Measurements from ENCODE around the gene COA7. TPM values are rescaled to one million over a fixed set of nuclear protein-coding genes. Genes with fewer than 3 reads are reported as not detected.

COA7 gene
- total RNA-seq, 2 donors from 2014 or later, result 23.5 to 29.9 TPM

DNA sequence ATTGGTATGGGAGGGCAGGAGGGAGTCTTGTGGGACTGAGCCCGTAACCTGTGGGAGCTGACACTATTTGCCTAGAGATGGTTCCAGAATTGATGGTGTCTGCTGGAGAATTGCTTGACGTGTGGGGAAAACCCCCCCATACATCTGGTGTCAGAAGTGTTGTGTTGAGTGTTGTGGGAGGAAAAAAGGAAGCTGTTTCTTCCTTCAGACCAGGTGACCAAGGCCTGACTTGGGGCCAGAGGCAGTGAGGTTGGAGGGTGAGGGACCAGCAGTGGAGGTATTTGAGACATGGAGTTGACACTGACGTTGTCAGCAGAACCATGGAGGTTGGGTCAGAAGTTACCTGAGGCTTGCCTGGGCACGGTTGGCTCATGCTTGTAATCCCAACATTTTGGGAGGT lies 56.8 kb downstream of the COA7 start:
- H3K4me3 Mint-ChIP-seq, result no peak overlapping the region
- no peaks in the 10 kb centered on the region for H3K9me3 Mint-ChIP-seq
- no peaks in the 10 kb centered on the region for H3K36me3 Mint-ChIP-seq (ENCODE audit: low read depth)
- H3K27ac Mint-ChIP-seq, result no peak overlapping the region
- Histone ChIP-seq H3K4me3 (ENCODE audit: low read length) (no peak overlapping the region), H3K36me3 (ENCODE audit: control insufficient read depth, insufficient read depth, low read length) (no peaks in the 10 kb centered on the region), H3K9ac (ENCODE audit: extremely low read depth, low read length, poor library complexity, severe bottlenecking) (no peak overlapping the region), H3K9me3 (ENCODE audit: control insufficient read depth, low read length) (no peaks in the 10 kb centered on the region), H3K27ac (ENCODE audit: low read depth, low read length) (no peak overlapping the region), H3K27me3 (ENCODE audit: control insufficient read depth, insufficient read depth, low read length, poor library complexity, severe bottlenecking) (no peaks in the 10 kb centered on the region), H3K4me1 (ENCODE audit: control insufficient read depth, insufficient read depth, low read length) (peaks cover 5% of the 10 kb centered on the region)
- TF ChIP-seq, protein P1, sequence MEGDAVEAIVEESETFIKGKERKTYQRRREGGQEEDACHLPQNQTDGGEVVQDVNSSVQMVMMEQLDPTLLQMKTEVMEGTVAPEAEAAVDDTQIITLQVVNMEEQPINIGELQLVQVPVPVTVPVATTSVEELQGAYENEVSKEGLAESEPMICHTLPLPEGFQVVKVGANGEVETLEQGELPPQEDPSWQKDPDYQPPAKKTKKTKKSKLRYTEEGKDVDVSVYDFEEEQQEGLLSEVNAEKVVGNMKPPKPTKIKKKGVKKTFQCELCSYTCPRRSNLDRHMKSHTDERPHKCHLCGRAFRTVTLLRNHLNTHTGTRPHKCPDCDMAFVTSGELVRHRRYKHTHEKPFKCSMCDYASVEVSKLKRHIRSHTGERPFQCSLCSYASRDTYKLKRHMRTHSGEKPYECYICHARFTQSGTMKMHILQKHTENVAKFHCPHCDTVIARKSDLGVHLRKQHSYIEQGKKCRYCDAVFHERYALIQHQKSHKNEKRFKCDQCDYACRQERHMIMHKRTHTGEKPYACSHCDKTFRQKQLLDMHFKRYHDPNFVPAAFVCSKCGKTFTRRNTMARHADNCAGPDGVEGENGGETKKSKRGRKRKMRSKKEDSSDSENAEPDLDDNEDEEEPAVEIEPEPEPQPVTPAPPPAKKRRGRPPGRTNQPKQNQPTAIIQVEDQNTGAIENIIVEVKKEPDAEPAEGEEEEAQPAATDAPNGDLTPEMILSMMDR (conservative IDR thresholded peaks at IDR 0.05), result no peak
- 83 to 98% methylated on average over 1 to 4 of the region's 4 CpGs for WGBS, 2 experiments (ENCODE audit: insufficient coverage in 1 of 2, insufficient read length in 1 of 2)
- DNase-seq, result no peak
- peaks cover 7% of the 10 kb centered on the region for H3K27me3 Mint-ChIP-seq (ENCODE audit: insufficient read depth)
- peaks cover 27% of the 10 kb centered on the region for H3K4me1 Mint-ChIP-seq

- Histone ChIP-seq H3K9me3 (ENCODE audit: control insufficient read depth, low read length) (no peaks in the 10 kb centered on the region), H3K9ac (ENCODE audit: extremely low read depth, low read length, poor library complexity, severe bottlenecking) (no peak overlapping the region), H3K27ac (ENCODE audit: low read depth, low read length) (no peak overlapping the region), H3K4me3 (ENCODE audit: low read length) (no peak overlapping the region), H3K4me1 (ENCODE audit: control insufficient read depth, insufficient read depth, low read length) (peaks cover 5% of the 10 kb centered on the region), H3K36me3 (ENCODE audit: control insufficient read depth, insufficient read depth, low read length) (no peaks in the 10 kb centered on the region), H3K27me3 (ENCODE audit: control insufficient read depth, insufficient read depth, low read length, poor library complexity, severe bottlenecking) (no peaks in the 10 kb centered on the region)
- Mint-ChIP-seq H3K4me1 (peaks cover 29% of the 10 kb centered on the region), H3K9me3 (no peaks in the 10 kb centered on the region), H3K36me3 (ENCODE audit: low read depth) (no peaks in the 10 kb centered on the region), H3K27ac (no peak overlapping the region), H3K4me3 (no peak overlapping the region), H3K27me3 (ENCODE audit: insufficient read depth) (peaks cover 7% of the 10 kb centered on the region)
- WGBS, 2 experiments (ENCODE audit: insufficient coverage in 1 of 2, insufficient read length in 1 of 2), result 92 to 93% methylated on average over 2 to 6 of the region's 6 CpGs
- TF ChIP-seq, protein P1 (conservative IDR thresholded peaks at IDR 0.05), result no peak
- DNase-seq, result no peak
Measured at GRCh38 chr1:52640697-52641096, 57.5 kb downstream of the COA7 start.

DNA sequence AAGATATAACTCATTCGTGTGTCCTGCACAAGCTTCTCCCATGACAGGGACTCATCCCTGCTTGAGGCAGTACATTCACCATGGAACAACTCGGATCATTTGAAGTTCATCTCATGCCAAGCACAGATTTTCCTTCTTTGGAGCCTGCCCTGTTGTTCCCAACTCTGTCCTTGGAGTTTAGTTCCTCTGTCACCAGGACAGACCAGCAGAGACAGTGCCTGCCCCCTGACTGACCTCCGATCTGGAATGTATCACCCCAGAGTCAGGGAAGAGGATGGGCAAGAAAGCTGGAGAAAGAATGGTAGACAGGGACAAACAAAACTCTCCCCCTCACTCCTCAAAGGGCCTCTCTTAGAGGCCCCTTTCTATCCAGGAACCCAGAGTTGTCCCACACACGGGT lies 60.2 kb downstream of the COA7 start:
- H3K9me3 Mint-ChIP-seq, result no peaks in the 10 kb centered on the region
- Histone ChIP-seq H3K27ac (ENCODE audit: low read depth, low read length) (no peak overlapping the region), H3K9me3 (ENCODE audit: control insufficient read depth, low read length) (no peaks in the 10 kb centered on the region), H3K27me3 (ENCODE audit: control insufficient read depth, insufficient read depth, low read length, poor library complexity, severe bottlenecking) (peaks cover 12% of the 10 kb centered on the region), H3K9ac (ENCODE audit: extremely low read depth, low read length, poor library complexity, severe bottlenecking) (no peak overlapping the region), H3K4me3 (ENCODE audit: low read length) (no peak overlapping the region), H3K4me1 (ENCODE audit: control insufficient read depth, insufficient read depth, low read length) (peaks cover 5% of the 10 kb centered on the region), H3K36me3 (ENCODE audit: control insufficient read depth, insufficient read depth, low read length) (no peaks in the 10 kb centered on the region)
- no peak for DNase-seq
- H3K27me3 Mint-ChIP-seq (ENCODE audit: insufficient read depth), result peaks cover 32% of the 10 kb centered on the region
- no peaks in the 10 kb centered on the region for H3K36me3 Mint-ChIP-seq (ENCODE audit: low read depth)
- H3K27ac Mint-ChIP-seq, result no peak overlapping the region
- TF ChIP-seq, protein P1 (conservative IDR thresholded peaks at IDR 0.05), result no peak
- no peak overlapping the region for H3K4me3 Mint-ChIP-seq
- H3K4me1 Mint-ChIP-seq, result peaks cover 35% of the 10 kb centered on the region
- 77 to 79% methylated on average over 2 to 4 of the region's 4 CpGs for WGBS, 2 experiments (ENCODE audit: insufficient coverage in 1 of 2, insufficient read length in 1 of 2)
